IMR-90 (cell line): ENCODE measurements around the gene XIRP1. TPM values are rescaled to one million over a fixed set of nuclear protein-coding genes. Genes with fewer than 3 reads are reported as not detected.

Source experiments
- ATAC-seq: fragments of 200-7000 bp; cut with Tn5 transposase; 2 replicates; pipeline ENCODE4 v1.9.1; 2020; ENCODE audit warnings: low read depth, mild to moderate bottlenecking, moderate library complexity
- BruUV-seq: library from RNA; stranded (reverse); fragments of 400-500 nt; replicated peaks from 2 replicates; lab custom pipeline; 2021; lab: Mats Ljungman, UMichigan
- CTCF ChIA-PET: fragments of 300-600 bp; formaldehyde crosslinking; extraction: SDS; loops from one replicate; lab custom pipeline; 2021; ENCODE audit warnings: antibody characterized with exemption; lab: Yijun Ruan, JAX
- POLR2A ChIA-PET: fragments of 300-600 bp; sonication (Branson Sonifier 250); formaldehyde crosslinking; loops from one replicate; lab custom pipeline; 2022; ENCODE audit warnings: antibody characterized with exemption; ENCODE audit not compliant: unreplicated experiment; lab: Charles Lee
- DNase-seq: peaks from one replicate; pipeline ENCODE4 v3.0.0; 2013
- H2AFZ ChIP-seq: replicated peaks from 2 replicates; pipeline ENCODE3; 2013; ENCODE audit warnings: low read length, mild to moderate bottlenecking; ENCODE audit not compliant: poor library complexity
- H2AK5ac ChIP-seq: 2 replicates; pipeline ENCODE4 v1.6.1; 2013; ENCODE audit warnings: low read depth, low read length, inconsistent platforms
- H2AK9ac ChIP-seq: replicated peaks from 2 replicates; pipeline ENCODE3; 2013; ENCODE audit warnings: mild to moderate bottlenecking, low read depth, low read length, moderate library complexity; ENCODE audit not compliant: poor library complexity
- H2BK120ac ChIP-seq: 2 replicates; pipeline ENCODE4 v1.6.1; 2013; ENCODE audit warnings: low read depth, low read length, inconsistent platforms
- H2BK15ac ChIP-seq: 3 replicates; pipeline ENCODE4 v1.6.1; 2013; ENCODE audit warnings: low read depth, low read length, inconsistent platforms
- H2BK20ac ChIP-seq: 2 replicates; pipeline ENCODE4 v1.6.1; 2013; ENCODE audit warnings: low read depth, mild to moderate bottlenecking, inconsistent platforms, low read length, moderate library complexity
- H2BK5ac ChIP-seq: 2 replicates; pipeline ENCODE4 v1.6.1; 2013; ENCODE audit warnings: mild to moderate bottlenecking, low read depth, low read length, inconsistent platforms; ENCODE audit not compliant: poor library complexity, severe bottlenecking
- H3K14ac ChIP-seq: replicated peaks from 2 replicates; pipeline ENCODE4 v1.6.1; 2013; ENCODE audit warnings: low read depth, low read length, inconsistent platforms
- H3K18ac ChIP-seq: 2 replicates; pipeline ENCODE4 v1.6.1; 2013; ENCODE audit warnings: low read depth, low read length, control low read depth
- H3K23ac ChIP-seq: 2 replicates; pipeline ENCODE4 v1.6.1; 2013; ENCODE audit warnings: low read depth, low read length, inconsistent platforms
- H3K27ac ChIP-seq: 2 replicates; pipeline ENCODE4 v1.5.1; 2013; ENCODE audit warnings: mild to moderate bottlenecking, control low read depth, low read length; ENCODE audit not compliant: insufficient read depth
- H3K27me3 ChIP-seq: 2 replicates; pipeline ENCODE4 v1.6.1; 2013; ENCODE audit warnings: low read length; ENCODE audit not compliant: control insufficient read depth, insufficient read depth
- H3K36me3 ChIP-seq: 2 replicates; pipeline ENCODE4 v1.6.1; 2013; ENCODE audit warnings: low read length, mixed read lengths; ENCODE audit not compliant: control insufficient read depth, insufficient read depth
- H3K4ac ChIP-seq: 2 replicates; pipeline ENCODE4 v1.6.1; 2013; ENCODE audit warnings: low read depth, low read length, inconsistent platforms
- H3K4me1 ChIP-seq: 2 replicates; pipeline ENCODE4 v1.6.1; 2013; ENCODE audit warnings: low read length, mixed read lengths; ENCODE audit not compliant: control insufficient read depth, insufficient read depth
- H3K4me2 ChIP-seq: 2 replicates; pipeline ENCODE4 v1.6.1; 2013; ENCODE audit warnings: low read depth, mild to moderate bottlenecking, control low read depth, low read length, moderate library complexity
- H3K4me3 ChIP-seq: 2 replicates; pipeline ENCODE4 v1.5.1; 2013; ENCODE audit warnings: low read depth, mild to moderate bottlenecking, control low read depth, low read length, moderate library complexity; ENCODE audit not compliant: insufficient read depth
- H3K56ac ChIP-seq: 2 replicates; pipeline ENCODE4 v1.6.1; 2013; ENCODE audit warnings: low read length, inconsistent platforms; ENCODE audit not compliant: insufficient read depth; ENCODE audit errors: extremely low read depth
- H3K79me1 ChIP-seq, 2 experiments: 2 replicates each; pipeline ENCODE4 v1.6.1; 2013; ENCODE audit warnings: low read length in 2 of 2, inconsistent platforms in 1 of 2, low read depth in 1 of 2
- H3K9ac ChIP-seq: 2 replicates; pipeline ENCODE4 v1.6.1; 2013; ENCODE audit warnings: low read depth, low read length, control low read depth
- H3K9me1 ChIP-seq: 2 replicates; pipeline ENCODE4 v1.6.1; 2013; ENCODE audit warnings: low read length, inconsistent platforms; ENCODE audit not compliant: insufficient read depth
- H3K9me3 ChIP-seq: 2 replicates; pipeline ENCODE4 v1.6.1; 2013; ENCODE audit warnings: low read length; ENCODE audit not compliant: control insufficient read depth, insufficient read depth
- H4K20me1 ChIP-seq: 2 replicates; pipeline ENCODE4 v1.6.1; 2013; ENCODE audit warnings: low read length, inconsistent platforms; ENCODE audit not compliant: insufficient read depth
- H4K5ac ChIP-seq: 2 replicates; pipeline ENCODE4 v1.6.1; 2013; ENCODE audit warnings: mild to moderate bottlenecking, low read depth, low read length, control low read depth
- H4K8ac ChIP-seq, 2 experiments: 2 replicates each; pipeline ENCODE4 v1.6.1; 2013; ENCODE audit warnings: low read depth in 2 of 2, low read length in 2 of 2, control low read depth in 1 of 2, inconsistent platforms in 1 of 2
- H4K91ac ChIP-seq: 2 replicates; pipeline ENCODE4 v1.6.1; 2013; ENCODE audit warnings: low read depth, low read length, inconsistent platforms; ENCODE audit not compliant: insufficient read depth
- BHLHE40 ChIP-seq: fragments of 150-350 bp; IDR thresholded peaks from 2 replicates; pipeline ENCODE4 v1.6.1; 2016; ENCODE audit warnings: mild to moderate bottlenecking, low read depth, low read length
- CEBPB ChIP-seq: IDR thresholded peaks from 2 replicates; pipeline ENCODE4 v1.6.1; 2012; ENCODE audit warnings: low read depth, low read length, improper control_type of control experiment
- CHD1 ChIP-seq: IDR thresholded peaks from 2 replicates; pipeline ENCODE4 v1.6.1; 2012; ENCODE audit warnings: low read depth, low read length, improper control_type of control experiment
- FOS ChIP-seq: fragments of 150-350 bp; IDR thresholded peaks from 2 replicates; pipeline ENCODE4 v1.6.1; 2016; ENCODE audit warnings: low read depth, low read length
- MAFK ChIP-seq: IDR thresholded peaks from 2 replicates; pipeline ENCODE4 v1.6.1; 2012; ENCODE audit warnings: low read depth, low read length, improper control_type of control experiment
- MAZ ChIP-seq: IDR thresholded peaks from 2 replicates; pipeline ENCODE4 v1.6.1; 2012; ENCODE audit warnings: low read depth, mild to moderate bottlenecking, low read length, improper control_type of control experiment, moderate library complexity, borderline replicate concordance
- MXI1 ChIP-seq: IDR thresholded peaks from 2 replicates; pipeline ENCODE4 v1.6.1; 2012; ENCODE audit warnings: low read depth, mild to moderate bottlenecking, low read length, moderate library complexity, borderline replicate concordance
- NFE2L2 ChIP-seq: fragments of 150-350 bp; IDR thresholded peaks from 2 replicates; pipeline ENCODE4 v1.6.1; 2016; ENCODE audit warnings: low read depth, mild to moderate bottlenecking, low read length
- POLR2A ChIP-seq: IDR thresholded peaks from 2 replicates; pipeline ENCODE4 v1.6.1; 2012; ENCODE audit warnings: mild to moderate bottlenecking, low read depth, low read length
- RAD21 ChIP-seq: IDR thresholded peaks from 2 replicates; pipeline ENCODE4 v1.6.1; 2012; ENCODE audit warnings: low read length, improper control_type of control experiment
- RCOR1 ChIP-seq: IDR thresholded peaks from 2 replicates; pipeline ENCODE4 v1.6.1; 2012; ENCODE audit warnings: mild to moderate bottlenecking, low read length, improper control_type of control experiment; ENCODE audit not compliant: insufficient replicate concordance
- RFX5 ChIP-seq: IDR thresholded peaks from 2 replicates; pipeline ENCODE4 v1.8.0; 2012; ENCODE audit warnings: low read depth, mild to moderate bottlenecking, low read length, moderate library complexity
- SMC3 ChIP-seq: fragments of 150-350 bp; IDR thresholded peaks from 2 replicates; pipeline ENCODE4 v1.6.1; 2016; ENCODE audit warnings: low read depth, mild to moderate bottlenecking, antibody characterized with exemption, low read length, moderate library complexity
- WGBS, 2 experiments: methylation state at CpG; one replicate each; pipeline versions ENCODE4 v1.1.5 to v1.1.7; 2013; ENCODE audit warnings: missing lambda C conversion rate in 2 of 2; ENCODE audit not compliant: insufficient read length in 1 of 2; ENCODE audit errors: extremely low coverage in 2 of 2; 5-methylcytosine and 5-hydroxymethylcytosine counted together
- dilution Hi-C: fragments of 300-500 bp; cut with HindIII; formaldehyde crosslinking; loops from one replicate; pipeline ENCODE4 v1.14.3; 2018; ENCODE audit warnings: low sequenced_read_pairs; ENCODE audit not compliant: unreplicated experiment
- in situ Hi-C: fragments of 300-500 bp; cut with MboI; formaldehyde crosslinking; loops from 3 replicates; pipeline ENCODE4 v1.14.3; 2019; ENCODE audit warnings: low sequenced_read_pairs, inconsistent platforms, mixed read lengths
- intact Hi-C: fragments of 100-400 bp; cut with micrococcal nuclease; formaldehyde crosslinking; loops from 2 replicates; pipeline ENCODE4 v1.10.0; 2022
- polyA plus RNA-seq, 3 experiments: library from polyadenylated mRNA; depleted of rRNA; stranded (reverse); fragments of >200 nt; gene quantifications; 2 replicates each; pipeline ENCODE4 v1.2.3, GENCODE V29; 2012; ENCODE audit warnings: low replicate concordance in 1 of 3
- total RNA-seq: library from RNA; depleted of rRNA; stranded (reverse); fragments of >200 nt; gene quantifications from 2 replicates; pipeline ENCODE4 v1.2.3, GENCODE V29; 2012
- TF ChIP-seq, protein P1 (sequence below): fragments of 150-350 bp; IDR thresholded peaks from 2 replicates; pipeline ENCODE4 v1.6.1; 2016; ENCODE audit warnings: low read depth, mild to moderate bottlenecking, low read length, moderate library complexity, borderline replicate concordance
- TF ChIP-seq, protein P2 (sequence below): fragments of 150-350 bp; IDR thresholded peaks from 2 replicates; pipeline ENCODE4 v1.6.1; 2017; ENCODE audit warnings: mild to moderate bottlenecking, antibody characterized with exemption, low read length, low read depth
- TF ChIP-seq, protein P3 (sequence below): conservative IDR thresholded peaks from 2 replicates; pipeline ENCODE4 v1.5.1; 2012; ENCODE audit warnings: mild to moderate bottlenecking, low read depth, low read length, improper control_type of control experiment

Gene XIRP1
- total and polyA plus RNA-seq, 2 of the 4 experiments (the other 2 are of a cell fraction): under 0.01 to 0.07 TPM

DNA sequence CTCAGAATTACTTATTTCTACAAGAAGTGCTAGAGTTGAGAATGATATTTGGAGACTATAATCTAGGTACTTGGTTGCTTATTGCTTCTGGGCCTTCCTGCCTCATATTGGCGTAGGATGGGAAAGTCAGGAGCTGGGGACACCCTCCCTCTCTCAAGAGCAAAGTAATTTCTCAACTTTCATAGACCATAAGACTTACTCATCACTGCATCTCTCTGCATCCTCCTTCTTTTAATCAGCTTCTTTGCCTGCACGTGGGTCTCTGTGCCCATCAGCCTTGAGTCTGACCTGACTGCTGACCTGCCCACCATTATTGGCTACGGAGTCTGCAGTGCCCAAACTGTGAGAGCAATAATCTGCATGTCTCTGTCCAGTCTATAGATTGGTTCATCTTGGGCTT, 27.3 kb upstream of the XIRP1 start:
- no peak overlapping the region for H2AFZ ChIP-seq
- no peak overlapping the region for H3K27ac ChIP-seq
- ChIA-PET CTCF (no interaction called here), POLR2A (no interaction called here)
- no peak overlapping the region for H3K14ac ChIP-seq
- no peaks in the 10 kb centered on the region for H3K9me1 ChIP-seq
- H2AK5ac ChIP-seq: no peak overlapping the region
- no peak overlapping the region for H2BK5ac ChIP-seq
- H3K4me1 ChIP-seq: no peaks in the 10 kb centered on the region
- H3K56ac ChIP-seq: no peak overlapping the region
- dilution Hi-C loops (no loop called here), in situ Hi-C loops (no loop called here), intact Hi-C loops (no loop called here)
- H4K8ac ChIP-seq: no peak overlapping the region
- H3K9ac ChIP-seq: no peak overlapping the region
- H3K4ac ChIP-seq: no peak overlapping the region
- H2BK15ac ChIP-seq: no peak overlapping the region
- H3K79me1 ChIP-seq: no peaks in the 10 kb centered on the region
- no peak for DNase-seq
- H3K27me3 ChIP-seq: peaks cover 21% of the 10 kb centered on the region
- BruUV-seq: no TSS peak
- no peak for ATAC-seq
- no peak overlapping the region for H4K91ac ChIP-seq
- H2BK20ac ChIP-seq: no peak overlapping the region
- 67% methylated on average over 1 of the region's 3 CpGs; no CpG with 5 or more reads in 1 of the 2 experiments for WGBS, 2 experiments
- TF ChIP-seq MXI1: no peak
- TF ChIP-seq RFX5: no peak
- TF ChIP-seq, protein P1, sequence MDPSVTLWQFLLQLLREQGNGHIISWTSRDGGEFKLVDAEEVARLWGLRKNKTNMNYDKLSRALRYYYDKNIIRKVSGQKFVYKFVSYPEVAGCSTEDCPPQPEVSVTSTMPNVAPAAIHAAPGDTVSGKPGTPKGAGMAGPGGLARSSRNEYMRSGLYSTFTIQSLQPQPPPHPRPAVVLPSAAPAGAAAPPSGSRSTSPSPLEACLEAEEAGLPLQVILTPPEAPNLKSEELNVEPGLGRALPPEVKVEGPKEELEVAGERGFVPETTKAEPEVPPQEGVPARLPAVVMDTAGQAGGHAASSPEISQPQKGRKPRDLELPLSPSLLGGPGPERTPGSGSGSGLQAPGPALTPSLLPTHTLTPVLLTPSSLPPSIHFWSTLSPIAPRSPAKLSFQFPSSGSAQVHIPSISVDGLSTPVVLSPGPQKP: no peak
- no peak for TF ChIP-seq CEBPB
- no peak for TF ChIP-seq POLR2A
- TF ChIP-seq CHD1: no peak
- TF ChIP-seq SMC3: no peak
- no peak for TF ChIP-seq BHLHE40
- no peak for TF ChIP-seq RCOR1
- TF ChIP-seq, protein P2, sequence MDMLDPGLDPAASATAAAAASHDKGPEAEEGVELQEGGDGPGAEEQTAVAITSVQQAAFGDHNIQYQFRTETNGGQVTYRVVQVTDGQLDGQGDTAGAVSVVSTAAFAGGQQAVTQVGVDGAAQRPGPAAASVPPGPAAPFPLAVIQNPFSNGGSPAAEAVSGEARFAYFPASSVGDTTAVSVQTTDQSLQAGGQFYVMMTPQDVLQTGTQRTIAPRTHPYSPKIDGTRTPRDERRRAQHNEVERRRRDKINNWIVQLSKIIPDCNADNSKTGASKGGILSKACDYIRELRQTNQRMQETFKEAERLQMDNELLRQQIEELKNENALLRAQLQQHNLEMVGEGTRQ: no peak
- TF ChIP-seq FOS: no peak
- no peak for TF ChIP-seq NFE2L2
- TF ChIP-seq MAZ: no peak
- TF ChIP-seq, protein P3, sequence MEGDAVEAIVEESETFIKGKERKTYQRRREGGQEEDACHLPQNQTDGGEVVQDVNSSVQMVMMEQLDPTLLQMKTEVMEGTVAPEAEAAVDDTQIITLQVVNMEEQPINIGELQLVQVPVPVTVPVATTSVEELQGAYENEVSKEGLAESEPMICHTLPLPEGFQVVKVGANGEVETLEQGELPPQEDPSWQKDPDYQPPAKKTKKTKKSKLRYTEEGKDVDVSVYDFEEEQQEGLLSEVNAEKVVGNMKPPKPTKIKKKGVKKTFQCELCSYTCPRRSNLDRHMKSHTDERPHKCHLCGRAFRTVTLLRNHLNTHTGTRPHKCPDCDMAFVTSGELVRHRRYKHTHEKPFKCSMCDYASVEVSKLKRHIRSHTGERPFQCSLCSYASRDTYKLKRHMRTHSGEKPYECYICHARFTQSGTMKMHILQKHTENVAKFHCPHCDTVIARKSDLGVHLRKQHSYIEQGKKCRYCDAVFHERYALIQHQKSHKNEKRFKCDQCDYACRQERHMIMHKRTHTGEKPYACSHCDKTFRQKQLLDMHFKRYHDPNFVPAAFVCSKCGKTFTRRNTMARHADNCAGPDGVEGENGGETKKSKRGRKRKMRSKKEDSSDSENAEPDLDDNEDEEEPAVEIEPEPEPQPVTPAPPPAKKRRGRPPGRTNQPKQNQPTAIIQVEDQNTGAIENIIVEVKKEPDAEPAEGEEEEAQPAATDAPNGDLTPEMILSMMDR: no peak
- TF ChIP-seq MAFK: no peak
- no peak for TF ChIP-seq RAD21
- no peaks in the 10 kb centered on the region for H3K36me3 ChIP-seq
- H2BK120ac ChIP-seq: no peak overlapping the region
- no peak overlapping the region for H4K5ac ChIP-seq
- no peak overlapping the region for H3K18ac ChIP-seq
- no peak overlapping the region for H3K23ac ChIP-seq
- H2AK9ac ChIP-seq: no peak overlapping the region
- no peaks in the 10 kb centered on the region for H4K20me1 ChIP-seq
- no peaks in the 10 kb centered on the region for H3K9me3 ChIP-seq
- no peak overlapping the region for H3K4me2 ChIP-seq
- no peak overlapping the region for H3K4me3 ChIP-seq
